Measurements from ENCODE around the gene LYL1.

DNA sequence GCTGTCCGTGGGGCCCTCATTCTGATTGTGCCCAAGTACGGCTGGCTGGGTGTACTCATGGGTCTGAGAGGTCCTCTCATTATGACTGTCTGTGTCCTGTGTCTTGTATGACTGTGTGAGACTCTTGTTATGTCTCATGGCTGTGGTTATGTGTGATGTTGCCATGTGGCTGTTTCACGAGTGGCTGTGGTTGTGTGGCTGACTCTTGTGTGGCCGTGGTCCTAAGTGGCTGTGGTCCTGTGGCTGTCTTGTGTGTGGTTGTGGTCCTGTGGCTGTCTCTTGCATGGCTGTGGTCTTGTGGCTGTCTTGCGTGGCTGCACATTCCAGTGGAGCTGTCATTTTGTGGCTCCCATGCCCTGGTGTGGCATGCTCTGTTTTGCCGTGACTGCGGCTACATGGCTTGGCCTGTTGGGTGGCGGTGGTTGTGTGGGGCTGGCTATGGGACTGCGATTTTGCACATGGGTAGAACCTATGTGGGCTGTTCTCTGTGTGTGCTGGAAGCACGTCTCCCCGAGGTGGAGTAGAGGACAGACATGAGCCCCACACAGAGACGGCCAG is 2.5 kb downstream of the LYL1 start:
- TF ChIP-seq, protein P1, sequence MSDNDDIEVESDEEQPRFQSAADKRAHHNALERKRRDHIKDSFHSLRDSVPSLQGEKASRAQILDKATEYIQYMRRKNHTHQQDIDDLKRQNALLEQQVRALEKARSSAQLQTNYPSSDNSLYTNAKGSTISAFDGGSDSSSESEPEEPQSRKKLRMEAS (IDR thresholded peaks at IDR 0.05; ENCODE audit: low read depth, low read length) = peak; percentile 17; the same call in 1 of the 2 replicates
- TF ChIP-seq, protein P2, sequence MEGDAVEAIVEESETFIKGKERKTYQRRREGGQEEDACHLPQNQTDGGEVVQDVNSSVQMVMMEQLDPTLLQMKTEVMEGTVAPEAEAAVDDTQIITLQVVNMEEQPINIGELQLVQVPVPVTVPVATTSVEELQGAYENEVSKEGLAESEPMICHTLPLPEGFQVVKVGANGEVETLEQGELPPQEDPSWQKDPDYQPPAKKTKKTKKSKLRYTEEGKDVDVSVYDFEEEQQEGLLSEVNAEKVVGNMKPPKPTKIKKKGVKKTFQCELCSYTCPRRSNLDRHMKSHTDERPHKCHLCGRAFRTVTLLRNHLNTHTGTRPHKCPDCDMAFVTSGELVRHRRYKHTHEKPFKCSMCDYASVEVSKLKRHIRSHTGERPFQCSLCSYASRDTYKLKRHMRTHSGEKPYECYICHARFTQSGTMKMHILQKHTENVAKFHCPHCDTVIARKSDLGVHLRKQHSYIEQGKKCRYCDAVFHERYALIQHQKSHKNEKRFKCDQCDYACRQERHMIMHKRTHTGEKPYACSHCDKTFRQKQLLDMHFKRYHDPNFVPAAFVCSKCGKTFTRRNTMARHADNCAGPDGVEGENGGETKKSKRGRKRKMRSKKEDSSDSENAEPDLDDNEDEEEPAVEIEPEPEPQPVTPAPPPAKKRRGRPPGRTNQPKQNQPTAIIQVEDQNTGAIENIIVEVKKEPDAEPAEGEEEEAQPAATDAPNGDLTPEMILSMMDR (IDR thresholded peaks at IDR 0.05; ENCODE audit: low read depth, low read length) = no peak
- TF ChIP-seq POLR2A (IDR thresholded peaks at IDR 0.05; ENCODE audit: extremely low read depth, insufficient read length) = no peak

Data from NB4 (cell line).